ENCODE results near the gene C10orf143.

C10orf143 gene

GRCh38 chr10:130110246-130111112, at the start of gene C10orf143 (continued):
- TF ChIP-seq ZBTB10 (tag by site-specific recombination; IDR thresholded peaks at IDR 0.05), result peak; percentile 36; the same call in 1 of the 2 replicates
- TF ChIP-seq, protein P1, sequence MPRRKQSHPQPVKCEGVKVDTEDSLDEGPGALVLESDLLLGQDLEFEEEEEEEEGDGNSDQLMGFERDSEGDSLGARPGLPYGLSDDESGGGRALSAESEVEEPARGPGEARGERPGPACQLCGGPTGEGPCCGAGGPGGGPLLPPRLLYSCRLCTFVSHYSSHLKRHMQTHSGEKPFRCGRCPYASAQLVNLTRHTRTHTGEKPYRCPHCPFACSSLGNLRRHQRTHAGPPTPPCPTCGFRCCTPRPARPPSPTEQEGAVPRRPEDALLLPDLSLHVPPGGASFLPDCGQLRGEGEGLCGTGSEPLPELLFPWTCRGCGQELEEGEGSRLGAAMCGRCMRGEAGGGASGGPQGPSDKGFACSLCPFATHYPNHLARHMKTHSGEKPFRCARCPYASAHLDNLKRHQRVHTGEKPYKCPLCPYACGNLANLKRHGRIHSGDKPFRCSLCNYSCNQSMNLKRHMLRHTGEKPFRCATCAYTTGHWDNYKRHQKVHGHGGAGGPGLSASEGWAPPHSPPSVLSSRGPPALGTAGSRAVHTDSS (tag by site-specific recombination; IDR thresholded peaks at IDR 0.05), result 0 out of 2 replicates have a peak, but pooled peaks have one; percentile 11
- TF ChIP-seq ZNF416 (tag by site-specific recombination; IDR thresholded peaks at IDR 0.05), result no peak
- TF ChIP-seq, protein P2, sequence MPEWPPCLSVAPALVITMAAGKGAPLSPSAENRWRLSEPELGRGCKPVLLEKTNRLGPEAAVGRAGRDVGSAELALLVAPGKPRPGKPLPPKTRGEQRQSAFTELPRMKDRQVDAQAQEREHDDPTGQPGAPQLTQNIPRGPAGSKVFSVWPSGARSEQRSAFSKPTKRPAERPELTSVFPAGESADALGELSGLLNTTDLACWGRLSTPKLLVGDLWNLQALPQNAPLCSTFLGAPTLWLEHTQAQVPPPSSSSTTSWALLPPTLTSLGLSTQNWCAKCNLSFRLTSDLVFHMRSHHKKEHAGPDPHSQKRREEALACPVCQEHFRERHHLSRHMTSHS (tag by site-specific recombination; IDR thresholded peaks at IDR 0.05), result no peak
- 0 out of 2 replicates have a peak, but pooled peaks have one; percentile 56 for TF ChIP-seq ZNF610 (tag by site-specific recombination; IDR thresholded peaks at IDR 0.05; ENCODE audit: borderline replicate concordance)
- no peak for TF ChIP-seq ZNF707 (tag by site-specific recombination; IDR thresholded peaks at IDR 0.05)
- peak; percentile 99 for TF ChIP-seq KLF8 (tag by site-specific recombination; IDR thresholded peaks at IDR 0.05)
- peak; percentile 75 for TF ChIP-seq SP2 (tag by site-specific recombination; IDR thresholded peaks at IDR 0.05)
- TF ChIP-seq, protein P3, sequence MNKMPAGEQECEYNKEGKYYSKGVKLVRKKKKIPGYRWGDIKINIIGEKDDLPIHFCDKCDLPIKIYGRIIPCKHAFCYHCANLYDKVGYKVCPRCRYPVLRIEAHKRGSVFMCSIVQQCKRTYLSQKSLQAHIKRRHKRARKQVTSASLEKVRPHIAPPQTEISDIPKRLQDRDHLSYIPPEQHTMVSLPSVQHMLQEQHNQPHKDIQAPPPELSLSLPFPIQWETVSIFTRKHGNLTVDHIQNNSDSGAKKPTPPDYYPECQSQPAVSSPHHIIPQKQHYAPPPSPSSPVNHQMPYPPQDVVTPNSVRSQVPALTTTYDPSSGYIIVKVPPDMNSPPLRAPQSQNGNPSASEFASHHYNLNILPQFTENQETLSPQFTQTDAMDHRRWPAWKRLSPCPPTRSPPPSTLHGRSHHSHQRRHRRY (tag by site-specific recombination; IDR thresholded peaks at IDR 0.05), result no peak
- peak; percentile 97 for TF ChIP-seq BCL11B (tag by site-specific recombination; IDR thresholded peaks at IDR 0.05; ENCODE audit: low read depth)
- peak; percentile 80; the same call in 1 of the 2 replicates for TF ChIP-seq OVOL3 (tag by site-specific recombination; IDR thresholded peaks at IDR 0.05)
- TF ChIP-seq ZNF211 (tag by site-specific recombination; IDR thresholded peaks at IDR 0.05; ENCODE audit: low read depth), result no peak
- peak; percentile 45; the same call in 1 of the 2 replicates for TF ChIP-seq ZBTB20 (tag by site-specific recombination; IDR thresholded peaks at IDR 0.05)
- TF ChIP-seq ZNF704 (tag by site-specific recombination; IDR thresholded peaks at IDR 0.05), result peak; percentile 86
- no peak for TF ChIP-seq ZNF677 (tag by site-specific recombination; IDR thresholded peaks at IDR 0.05)
- peak; percentile 99 for TF ChIP-seq KLF16 (tag by site-specific recombination; IDR thresholded peaks at IDR 0.05)
- TF ChIP-seq ZBTB7A (tag by site-specific recombination; IDR thresholded peaks at IDR 0.05; ENCODE audit: low read depth), result peak; percentile 89
- TF ChIP-seq ZNF768 (tag by site-specific recombination; IDR thresholded peaks at IDR 0.05), result no peak
- TF ChIP-seq ZNF473 (tag by site-specific recombination; IDR thresholded peaks at IDR 0.05), result no peak
- TF ChIP-seq, protein P4, sequence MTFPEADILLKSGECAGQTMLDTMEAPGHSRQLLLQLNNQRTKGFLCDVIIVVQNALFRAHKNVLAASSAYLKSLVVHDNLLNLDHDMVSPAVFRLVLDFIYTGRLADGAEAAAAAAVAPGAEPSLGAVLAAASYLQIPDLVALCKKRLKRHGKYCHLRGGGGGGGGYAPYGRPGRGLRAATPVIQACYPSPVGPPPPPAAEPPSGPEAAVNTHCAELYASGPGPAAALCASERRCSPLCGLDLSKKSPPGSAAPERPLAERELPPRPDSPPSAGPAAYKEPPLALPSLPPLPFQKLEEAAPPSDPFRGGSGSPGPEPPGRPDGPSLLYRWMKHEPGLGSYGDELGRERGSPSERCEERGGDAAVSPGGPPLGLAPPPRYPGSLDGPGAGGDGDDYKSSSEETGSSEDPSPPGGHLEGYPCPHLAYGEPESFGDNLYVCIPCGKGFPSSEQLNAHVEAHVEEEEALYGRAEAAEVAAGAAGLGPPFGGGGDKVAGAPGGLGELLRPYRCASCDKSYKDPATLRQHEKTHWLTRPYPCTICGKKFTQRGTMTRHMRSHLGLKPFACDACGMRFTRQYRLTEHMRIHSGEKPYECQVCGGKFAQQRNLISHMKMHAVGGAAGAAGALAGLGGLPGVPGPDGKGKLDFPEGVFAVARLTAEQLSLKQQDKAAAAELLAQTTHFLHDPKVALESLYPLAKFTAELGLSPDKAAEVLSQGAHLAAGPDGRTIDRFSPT (tag by site-specific recombination; IDR thresholded peaks at IDR 0.05), result no peak
- peak; percentile 6; the same call in 1 of the 2 replicates for TF ChIP-seq ZBTB6 (tag by site-specific recombination; IDR thresholded peaks at IDR 0.05)
- TF ChIP-seq PRDM10 (tag by site-specific recombination; IDR thresholded peaks at IDR 0.05), result peak; percentile 84
- TF ChIP-seq ZEB2 (tag by site-specific recombination; IDR thresholded peaks at IDR 0.05), result peak; percentile 62; the same call in 1 of the 2 replicates
- no peak for TF ChIP-seq ZNF837 (tag by site-specific recombination; IDR thresholded peaks at IDR 0.05)

Data from HEK293 (cell line).